GM12891 (cell line): ENCODE data around the gene FAM181A.

Experiments used
- POLR2A ChIP-seq: IDR thresholded peaks from 2 replicates; pipeline ENCODE4 v1.6.1; 2011; ENCODE audit warnings: low read depth, low read length, control low read depth
- POLR2AphosphoS5 ChIP-seq: IDR thresholded peaks from 2 replicates; pipeline ENCODE4 v1.6.1; 2011; ENCODE audit warnings: low read depth, low read length, control low read depth
- SPI1 ChIP-seq: IDR thresholded peaks from 2 replicates; pipeline ENCODE4 v1.6.1; 2011; ENCODE audit warnings: low read depth, low read length, control low read depth

DNA sequence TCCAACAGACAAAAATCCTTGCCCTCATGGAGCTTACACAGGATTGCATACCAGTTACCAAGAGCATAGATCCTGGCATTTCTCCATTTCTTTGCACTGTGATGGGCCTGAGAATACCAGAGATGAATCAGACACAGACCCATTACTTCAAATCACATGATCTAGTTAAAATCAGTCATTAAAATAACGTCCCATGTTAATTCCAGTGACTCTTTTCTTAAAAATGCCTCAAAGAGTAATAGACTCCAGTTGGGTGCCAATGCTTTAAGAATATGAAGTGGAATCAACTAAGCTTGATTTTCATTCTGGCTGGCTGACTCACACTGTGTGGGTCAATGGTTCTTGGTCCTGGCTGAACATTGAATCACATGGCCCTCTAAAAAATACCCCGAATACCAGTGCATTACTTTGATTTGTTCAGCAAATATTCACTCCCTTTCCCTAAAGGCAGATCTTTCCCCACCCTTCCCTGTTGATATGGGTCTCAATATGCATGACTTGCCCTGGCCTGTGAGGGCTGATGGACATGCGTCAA lies 38.2 kb downstream of the FAM181A start:
- TF ChIP-seq POLR2AphosphoS5 (no peak), SPI1 (no peak), POLR2A (no peak)
